OCI-LY7 (cell line): Measurements from ENCODE around the gene NCEH1. TPM values are rescaled to one million over a fixed set of nuclear protein-coding genes. Genes with fewer than 3 reads are reported as not detected.

Source experiments
- BruUV-seq: library from RNA; stranded (reverse); fragments of 400-500 nt; replicated peaks from 2 replicates; lab custom pipeline; 2021; lab: Mats Ljungman, UMichigan
- CTCF ChIA-PET: fragments of 300-600 bp; sonication (Branson Sonifier 250); formaldehyde crosslinking; loops from one replicate; lab custom pipeline; 2022; ENCODE audit warnings: antibody characterized with exemption; ENCODE audit not compliant: unreplicated experiment; lab: Charles Lee
- POLR2A ChIA-PET: fragments of 300-600 bp; sonication (Branson Sonifier 250); formaldehyde crosslinking; loops from one replicate; lab custom pipeline; 2022; ENCODE audit warnings: antibody characterized with exemption; lab: Charles Lee
- DNase-seq: peaks from one replicate; pipeline ENCODE4 v3.0.0-alpha.2; 2015; ENCODE audit warnings: low spot score
- H2AFZ ChIP-seq: fragments of 200-600 bp; sonication (generic), shearing (Covaris generic); 2 replicates; pipeline ENCODE4 v1.6.1; 2014; ENCODE audit warnings: mild to moderate bottlenecking, antibody characterized with exemption, low read length, moderate library complexity
- H3K27ac ChIP-seq: fragments of 200-600 bp; sonication (generic); 2 replicates; pipeline ENCODE4 v1.5.1; 2014; ENCODE audit warnings: mixed run types, low read depth, mild to moderate bottlenecking, moderate library complexity, low read length, inconsistent platforms; ENCODE audit not compliant: poor library complexity, severe bottlenecking
- H3K36me3 ChIP-seq: fragments of 200-600 bp; sonication (generic); 2 replicates; pipeline ENCODE4 v1.6.1; 2014; ENCODE audit warnings: mild to moderate bottlenecking, antibody characterized with exemption, low read length, moderate library complexity, mixed read lengths; ENCODE audit not compliant: insufficient read depth
- H3K4me1 ChIP-seq: fragments of 200-600 bp; sonication (generic); 2 replicates; pipeline ENCODE4 v1.5.1; 2014; ENCODE audit warnings: mild to moderate bottlenecking, low read length; ENCODE audit not compliant: insufficient read depth, poor library complexity, severe bottlenecking
- H3K4me2 ChIP-seq: fragments of 200-600 bp; sonication (generic); 2 replicates; pipeline ENCODE4 v1.6.1; 2014; ENCODE audit warnings: mild to moderate bottlenecking, low read length
- H3K4me3 ChIP-seq: fragments of 200-600 bp; sonication (generic); 2 replicates; pipeline ENCODE4 v1.5.1; 2014; ENCODE audit warnings: mild to moderate bottlenecking, low read depth, low read length; ENCODE audit not compliant: poor library complexity, severe bottlenecking
- H3K79me2 ChIP-seq: fragments of 200-600 bp; sonication (generic); 2 replicates; pipeline ENCODE4 v1.6.1; 2016; ENCODE audit warnings: low read depth, mild to moderate bottlenecking, low read length, moderate library complexity, mixed read lengths; ENCODE audit not compliant: insufficient read depth
- H3K9me2 ChIP-seq: fragments of 200-600 bp; sonication (generic); 2 replicates; pipeline ENCODE4 v1.6.1; 2016; ENCODE audit warnings: mild to moderate bottlenecking, low read length, mixed read lengths; ENCODE audit not compliant: insufficient read depth
- H3K9me3 ChIP-seq: fragments of 200-600 bp; sonication (generic); 2 replicates; pipeline ENCODE4 v1.6.1; 2014; ENCODE audit warnings: mild to moderate bottlenecking, mixed run types, low read length, mixed read lengths
- H4K20me1 ChIP-seq: fragments of 200-600 bp; sonication (generic); 2 replicates; pipeline ENCODE4 v1.6.1; 2014; ENCODE audit warnings: mild to moderate bottlenecking, antibody characterized with exemption, low read length, moderate library complexity, mixed read lengths; ENCODE audit not compliant: insufficient read depth
- EZH2phosphoT487 ChIP-seq: fragments of 200-600 bp; sonication (generic); IDR thresholded peaks from 2 replicates; pipeline ENCODE4 v1.6.1; 2018; ENCODE audit warnings: low read depth, borderline replicate concordance, mild to moderate bottlenecking, mixed run types, antibody characterized with exemption, low read length, moderate library complexity, mixed read lengths
- intact Hi-C: fragments of 100-400 bp; cut with micrococcal nuclease; formaldehyde crosslinking; loops from one replicate; pipeline ENCODE4 v1.10.0; 2022; ENCODE audit not compliant: unreplicated experiment
- total RNA-seq, 2 experiments: library from RNA; depleted of rRNA in 1 of 2; stranded (reverse); fragments of >200 nt in 1 of 2; shearing (Covaris generic) in 1 of 2; gene quantifications; 2 replicates each; pipeline ENCODE4 v1.2.3, GENCODE V29; 2014 to 2022
- TF ChIP-seq, protein P1 (sequence below): fragments of 200-600 bp; sonication (generic); conservative IDR thresholded peaks from 2 replicates; pipeline ENCODE4 v1.5.1; 2014; ENCODE audit warnings: mild to moderate bottlenecking, antibody characterized with exemption, low read length, moderate library complexity, mixed read lengths

The NCEH1 gene
- total RNA-seq, 2 experiments from 2014 or later, result 2.7 to 8.2 TPM

GRCh38 chr3:172591876-172592771 lies 118.7 kb downstream of the NCEH1 start:
- ChIA-PET CTCF (no interaction called here), POLR2A (no interaction called here)
- TF ChIP-seq, protein P1, sequence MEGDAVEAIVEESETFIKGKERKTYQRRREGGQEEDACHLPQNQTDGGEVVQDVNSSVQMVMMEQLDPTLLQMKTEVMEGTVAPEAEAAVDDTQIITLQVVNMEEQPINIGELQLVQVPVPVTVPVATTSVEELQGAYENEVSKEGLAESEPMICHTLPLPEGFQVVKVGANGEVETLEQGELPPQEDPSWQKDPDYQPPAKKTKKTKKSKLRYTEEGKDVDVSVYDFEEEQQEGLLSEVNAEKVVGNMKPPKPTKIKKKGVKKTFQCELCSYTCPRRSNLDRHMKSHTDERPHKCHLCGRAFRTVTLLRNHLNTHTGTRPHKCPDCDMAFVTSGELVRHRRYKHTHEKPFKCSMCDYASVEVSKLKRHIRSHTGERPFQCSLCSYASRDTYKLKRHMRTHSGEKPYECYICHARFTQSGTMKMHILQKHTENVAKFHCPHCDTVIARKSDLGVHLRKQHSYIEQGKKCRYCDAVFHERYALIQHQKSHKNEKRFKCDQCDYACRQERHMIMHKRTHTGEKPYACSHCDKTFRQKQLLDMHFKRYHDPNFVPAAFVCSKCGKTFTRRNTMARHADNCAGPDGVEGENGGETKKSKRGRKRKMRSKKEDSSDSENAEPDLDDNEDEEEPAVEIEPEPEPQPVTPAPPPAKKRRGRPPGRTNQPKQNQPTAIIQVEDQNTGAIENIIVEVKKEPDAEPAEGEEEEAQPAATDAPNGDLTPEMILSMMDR, result no peak
- TF ChIP-seq EZH2phosphoT487, result no peak
- no peak overlapping the region for H2AFZ ChIP-seq
- intact Hi-C loops, result no loop called here
- H4K20me1 ChIP-seq, result no peaks in the 10 kb centered on the region
- no peak for DNase-seq
- H3K36me3 ChIP-seq, result no peaks in the 10 kb centered on the region
- H3K4me3 ChIP-seq, result no peak overlapping the region
- no peaks in the 10 kb centered on the region for H3K9me3 ChIP-seq
- no peaks in the 10 kb centered on the region for H3K79me2 ChIP-seq
- no peak overlapping the region for H3K4me2 ChIP-seq
- H3K9me2 ChIP-seq, result no peaks in the 10 kb centered on the region
- no peaks in the 10 kb centered on the region for H3K4me1 ChIP-seq
- no peak overlapping the region for H3K27ac ChIP-seq
- BruUV-seq, result no TSS peak

DNA sequence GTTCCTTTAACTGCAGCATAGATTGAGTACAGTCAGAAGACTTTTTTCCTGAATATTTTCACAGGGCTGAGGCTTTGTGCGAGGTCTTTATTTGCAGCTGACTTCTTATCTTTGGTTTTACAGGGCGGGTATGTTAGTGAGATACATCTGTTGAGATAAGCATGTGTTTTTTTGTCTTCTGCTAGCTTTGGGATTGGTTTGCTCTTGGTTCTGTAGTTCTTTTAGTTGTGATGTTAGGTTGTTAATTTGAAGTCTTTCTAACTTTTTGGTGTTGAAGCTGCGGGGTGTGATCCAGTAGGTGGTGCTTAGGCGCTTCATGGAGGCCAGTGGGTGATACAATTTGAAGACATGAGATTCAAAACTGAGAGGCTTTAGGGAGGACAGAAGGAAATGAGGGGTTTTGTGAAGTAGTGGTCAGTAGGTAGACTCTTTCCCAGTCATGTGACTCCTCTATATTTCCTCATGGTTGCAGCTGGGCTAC lies 119.7 kb downstream of the NCEH1 start:
- H2AFZ ChIP-seq, result no peak overlapping the region
- H3K36me3 ChIP-seq, result no peaks in the 10 kb centered on the region
- H3K4me1 ChIP-seq, result no peaks in the 10 kb centered on the region
- CTCF ChIA-PET, result no interaction called here
- no peaks in the 10 kb centered on the region for H3K9me3 ChIP-seq
- no peak for DNase-seq
- no peak overlapping the region for H3K4me3 ChIP-seq
- no peaks in the 10 kb centered on the region for H4K20me1 ChIP-seq
- BruUV-seq, result no TSS peak
- no peak overlapping the region for H3K27ac ChIP-seq
- intact Hi-C loops, result no loop called here
- no peak overlapping the region for H3K4me2 ChIP-seq
- H3K79me2 ChIP-seq, result no peaks in the 10 kb centered on the region
- POLR2A ChIA-PET, result no interaction called here
- no peak for TF ChIP-seq EZH2phosphoT487
- TF ChIP-seq, protein P1, result no peak
- no peaks in the 10 kb centered on the region for H3K9me2 ChIP-seq

DNA sequence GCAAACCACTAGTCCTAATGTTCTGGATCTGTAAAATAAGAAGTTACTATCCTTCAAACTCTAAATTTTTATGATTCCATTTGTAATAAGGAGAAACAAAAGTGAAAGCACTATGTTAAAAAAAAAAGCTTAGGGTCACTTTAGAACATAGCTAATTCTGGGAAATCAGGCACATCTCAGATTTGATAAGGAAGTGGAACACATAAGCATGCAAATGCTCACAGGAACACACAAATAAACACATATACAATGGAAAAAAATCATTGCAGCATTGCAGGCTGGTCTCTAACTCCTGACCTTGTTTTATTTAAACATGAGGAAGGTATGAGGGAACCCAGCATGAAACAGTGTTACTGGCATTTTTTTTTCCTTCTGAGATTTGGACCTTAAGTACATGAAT lies 124.4 kb downstream of the NCEH1 start:
- no peaks in the 10 kb centered on the region for H3K9me2 ChIP-seq
- CTCF ChIA-PET, result no interaction called here
- no peaks in the 10 kb centered on the region for H3K79me2 ChIP-seq
- H3K4me1 ChIP-seq, result no peaks in the 10 kb centered on the region
- DNase-seq, result no peak
- TF ChIP-seq, protein P1, result no peak
- TF ChIP-seq EZH2phosphoT487, result no peak
- no peaks in the 10 kb centered on the region for H3K9me3 ChIP-seq
- H3K27ac ChIP-seq, result no peak overlapping the region
- no peaks in the 10 kb centered on the region for H4K20me1 ChIP-seq
- POLR2A ChIA-PET, result interaction anchor here (0.6 kb wide), 3 partner anchors 52 to 774 kb away, joined by 3 to 5 read pairs (median 5); no protein-coding TSS in a partner anchor
- H3K4me3 ChIP-seq, result no peak overlapping the region
- no peaks in the 10 kb centered on the region for H3K36me3 ChIP-seq
- intact Hi-C loops, result no loop called here
- BruUV-seq, result no TSS peak
- H3K4me2 ChIP-seq, result no peak overlapping the region
- H2AFZ ChIP-seq, result no peak overlapping the region
